NCI-H1694 treated with DMSO at 0.1 percent for 48 hours (cell line): Measurements from ENCODE around the gene CMTM8.
A peak's percentile ranks its signal among the peaks of the same experiment; 100 is the strongest.
"Not testable (repeated sequence)": the region's sequence is repeated elsewhere in the genome, so short reads cannot be mapped to it uniquely, and the experiment has no call there.

Source experiments
- DNase-seq: peaks from one replicate; lab custom pipeline; 2025; lab: John Stamatoyannopoulos, UW

CMTM8 gene

GRCh38 chr3:32238453-32239306, at the start of gene CMTM8:
CMTM8 (plus strand) TSS chr3:32238680; CDS start chr3:32238973, 293 bp downstream.
- DNase-seq, result peak; percentile 1

- DNase-seq, result no peak
Measured at GRCh38 chr3:32189693-32190092, 48.8 kb upstream of the CMTM8 start.

GRCh38 chr3:32190556-32190955, 47.9 kb upstream of the CMTM8 start:
- not testable (repeated sequence) for DNase-seq

- DNase-seq, result no peak
Measured at GRCh38 chr3:32193101-32193500, 45.4 kb upstream of the CMTM8 start.

GRCh38 chr3:32194653-32195052, 43.8 kb upstream of the CMTM8 start:
- DNase-seq, result no peak

- DNase-seq, result no peak
Measured at GRCh38 chr3:32195995-32196540, 42.4 kb upstream of the CMTM8 start.

- no peak for DNase-seq
Measured at GRCh38 chr3:32197991-32198390, 40.5 kb upstream of the CMTM8 start.

- no peak for DNase-seq
Measured at GRCh38 chr3:32198714-32199113, 39.8 kb upstream of the CMTM8 start.

- no peak for DNase-seq
Measured at GRCh38 chr3:32200490-32200889, 38.0 kb upstream of the CMTM8 start.

GRCh38 chr3:32200992-32201758, 37.3 kb upstream of the CMTM8 start:
- no peak for DNase-seq

GRCh38 chr3:32202496-32202895, 36.0 kb upstream of the CMTM8 start:
- no peak for DNase-seq

- no peak for DNase-seq
Measured at GRCh38 chr3:32203854-32204253, 34.6 kb upstream of the CMTM8 start.

GRCh38 chr3:32208447-32208846, 30.0 kb upstream of the CMTM8 start:
- no peak for DNase-seq

- DNase-seq, result no peak
Measured at GRCh38 chr3:32215185-32215584, 23.3 kb upstream of the CMTM8 start.

GRCh38 chr3:32216172-32216783, 22.2 kb upstream of the CMTM8 start:
- DNase-seq, result no peak

- no peak for DNase-seq
Measured at GRCh38 chr3:32217339-32217738, 21.1 kb upstream of the CMTM8 start.

- DNase-seq, result no peak
Measured at GRCh38 chr3:32219537-32219936, 18.9 kb upstream of the CMTM8 start.

- no peak for DNase-seq
Measured at GRCh38 chr3:32220006-32220405, 18.5 kb upstream of the CMTM8 start.

- DNase-seq, result no peak
Measured at GRCh38 chr3:32222950-32223349, 15.5 kb upstream of the CMTM8 start.

- no peak for DNase-seq
Measured at GRCh38 chr3:32224016-32224516, 14.4 kb upstream of the CMTM8 start.

- DNase-seq, result no peak
Measured at GRCh38 chr3:32226875-32227500, 11.5 kb upstream of the CMTM8 start.

- not testable (repeated sequence) for DNase-seq
Measured at GRCh38 chr3:32228743-32229142, 9.7 kb upstream of the CMTM8 start.
